Ovary (tissue), 9 donors: ENCODE data around the gene GREM2. TPM values are rescaled to one million over a fixed set of nuclear protein-coding genes. Genes with fewer than 3 reads are reported as not detected.

Experiments
- DNase-seq, 5 donors: peaks; one replicate each; pipeline ENCODE4 v3.0.0-alpha.2; 2019 to 2020
- H3K27ac ChIP-seq, 2 donors: fragments of 200-600 bp; one replicate each; pipeline versions ENCODE4 v1.5.1 to v1.8.0; 2019 to 2022
- H3K27me3 ChIP-seq: fragments of 200-600 bp; one replicate; pipeline ENCODE4 v1.8.0; 2022
- H3K36me3 ChIP-seq: fragments of 200-600 bp; sonication (generic); one replicate; pipeline ENCODE4 v1.5.1; 2019
- H3K4me1 ChIP-seq: one replicate; pipeline ENCODE4 v1.8.1; 2013; ENCODE audit warnings: mild to moderate bottlenecking, moderate library complexity; ENCODE audit not compliant: insufficient read depth
- H3K4me3 ChIP-seq: fragments of 200-600 bp; sonication (generic); one replicate; pipeline ENCODE4 v1.5.1; 2017
- H3K9me3 ChIP-seq, 2 donors: fragments of 200-600 bp in 1 of 2; sonication (generic) in 1 of 2; one replicate each; pipeline versions ENCODE4 v1.5.1 to v1.8.1; 2013 to 2019; ENCODE audit warnings: mild to moderate bottlenecking in 1 of 2, moderate library complexity in 1 of 2
- CTCF ChIP-seq, 3 donors: fragments of 450-650 bp in 2 of 3; fragments of 200-600 bp in 1 of 3; IDR thresholded peaks; one replicate each; pipeline versions ENCODE4 v1.5.1 to v1.8.0; 2016 to 2022; ENCODE audit warnings: antibody characterized with exemption in 3 of 3, mild to moderate bottlenecking in 1 of 3
- EP300 ChIP-seq: sonication (generic); formaldehyde crosslinking; IDR thresholded peaks from one replicate; pipeline ENCODE4 v1.6.1; 2017; ENCODE audit warnings: antibody characterized with exemption
- POLR2A ChIP-seq: fragments of 450-650 bp; IDR thresholded peaks from one replicate; pipeline ENCODE4 v1.6.1; 2017; ENCODE audit warnings: antibody characterized with exemption, mild to moderate bottlenecking, moderate library complexity
- WGBS, 3 donors: extraction: QIAGEN DNeasy Blood & Tissue Kit in 1 of 3; methylation state at CpG; one replicate each; pipeline versions ENCODE4 v1.1.5 to v1.1.7; 2013 to 2017; 5-methylcytosine and 5-hydroxymethylcytosine counted together
- intact Hi-C, 4 donors: fragments of 100-400 bp; cut with DNase I; formaldehyde crosslinking; loops; one replicate each; pipeline versions ENCODE4 v1.11.0 to v1.15.1; 2022 to 2023
- polyA plus RNA-seq, 2 donors: library from polyadenylated mRNA; stranded (reverse); fragments of 200-250 nt in 1 of 2; fragments of 350-450 nt in 1 of 2; fragmentation: Illumina TruSeq in 1 of 2; extraction: RNeasy Lipid Tissue Mini Kit (QIAGEN cat#74804) in 1 of 2; gene quantifications; one replicate each; pipeline ENCODE4 v1.2.3, GENCODE V29; 2013 to 2014
- total RNA-seq, 7 donors: library from RNA; depleted of rRNA in 2 of 7; stranded (reverse); fragments of >200 nt in 2 of 7; fragmentation: NEBNext Ultra II Directional in 3 of 7; extraction: Animal tissue kit (Norgen Biotek cat#: 25700) in 3 of 7; gene quantifications; one replicate each; pipeline versions ENCODE4 v1.1.0 to v1.2.4, GENCODE V29; 2016 to 2023
- donor health status: DM: no; HTN: no; CAD: no; lungs with moderate emphysema.
- donor health status: DM: no; HTN: no; CAD: no.
- donor health status: Bipolar disorder and iron deficiency.
- donor health status: DM: yes; HTN: yes; CAD: no.
- donor health status: DM: no; HTN: no; CAD: no.
- donor health status: DM: yes; HTN: yes; CAD: no.

The GREM2 gene
- total and polyA plus RNA-seq, 9 donors, result 0.95 to 16.7 (median 5.4) TPM

GRCh38 chr1:240598216-240599001, 13.5 kb downstream of the GREM2 start:
- no peaks in the 10 kb centered on the region for H3K27me3 ChIP-seq
- no peak for DNase-seq
- no peaks in the 10 kb centered on the region for H3K9me3 ChIP-seq
- 77 to 86% (median 81%) methylated on average over 3 of the region's 3 CpGs for WGBS, 3 donors
- no peaks in the 10 kb centered on the region for H3K4me1 ChIP-seq
- no peak overlapping the region for H3K27ac ChIP-seq
- H3K36me3 ChIP-seq, result no peaks in the 10 kb centered on the region
- no peak for TF ChIP-seq EP300
- TF ChIP-seq POLR2A, result no peak
- no peak for TF ChIP-seq CTCF (IDR thresholded peaks at IDR 0.05)
- intact Hi-C loops, result no loop called here
- no peak overlapping the region for H3K4me3 ChIP-seq

- WGBS, 3 donors, result 19 to 41% (median 27%) methylated on average over 12 of the region's 12 CpGs
- Histone ChIP-seq H3K9me3 (no peaks in the 10 kb centered on the region), H3K4me1 (no peaks in the 10 kb centered on the region), H3K36me3 (no peaks in the 10 kb centered on the region), H3K27me3 (no peaks in the 10 kb centered on the region), H3K4me3 (peak overlapping the region; percentile 19), H3K27ac (peak overlapping the region in 1 of 2 donors; percentile 37)
- intact Hi-C loops, result no loop called here
- TF ChIP-seq POLR2A, result no peak
- TF ChIP-seq CTCF (IDR thresholded peaks at IDR 0.05), result no peak
- TF ChIP-seq EP300, result no peak
- DNase-seq, result no peak
Observed at GRCh38 chr1:240597153-240597745, 14.7 kb downstream of the GREM2 start.

- no peak for DNase-seq
- H3K27me3 ChIP-seq, result no peaks in the 10 kb centered on the region
- H3K4me1 ChIP-seq, result no peaks in the 10 kb centered on the region
- intact Hi-C loops, result no loop called here
- no peak overlapping the region for H3K4me3 ChIP-seq
- WGBS, 3 donors, result 87 to 91% (median 90%) methylated on average over 2 of the region's 2 CpGs
- no peak for TF ChIP-seq CTCF (IDR thresholded peaks at IDR 0.05)
- no peak for TF ChIP-seq POLR2A
- TF ChIP-seq EP300, result no peak
- no peaks in the 10 kb centered on the region for H3K9me3 ChIP-seq
- no peaks in the 10 kb centered on the region for H3K36me3 ChIP-seq
- H3K27ac ChIP-seq, result no peak overlapping the region
Observed at GRCh38 chr1:240595476-240595875, 16.5 kb downstream of the GREM2 start.

GRCh38 chr1:240591564-240591963, 20.4 kb downstream of the GREM2 start:
- WGBS, 3 donors, result 79 to 82% (median 81%) methylated on average over 3 of the region's 3 CpGs
- Histone ChIP-seq H3K27ac (no peak overlapping the region), H3K36me3 (no peaks in the 10 kb centered on the region), H3K4me1 (no peaks in the 10 kb centered on the region), H3K27me3 (no peaks in the 10 kb centered on the region), H3K4me3 (no peak overlapping the region), H3K9me3 (no peaks in the 10 kb centered on the region)
- no peak for TF ChIP-seq CTCF (IDR thresholded peaks at IDR 0.05)
- no peak for TF ChIP-seq POLR2A
- no peak for TF ChIP-seq EP300
- intact Hi-C loops, result no loop called here
- no peak for DNase-seq
